Measurements from ENCODE around the gene UNC93B1. TPM values are rescaled to one million over a fixed set of nuclear protein-coding genes. Genes with fewer than 3 reads are reported as not detected.
A peak's percentile ranks its signal among the peaks of the same experiment; 100 is the strongest.
"Not testable (repeated sequence)": the region's sequence is repeated elsewhere in the genome, so short reads cannot be mapped to it uniquely, and the experiment has no call there.

The UNC93B1 gene
- polyA plus RNA-seq, 10 donors: 4.0 to 8.6 (median 5.4) TPM

DNA sequence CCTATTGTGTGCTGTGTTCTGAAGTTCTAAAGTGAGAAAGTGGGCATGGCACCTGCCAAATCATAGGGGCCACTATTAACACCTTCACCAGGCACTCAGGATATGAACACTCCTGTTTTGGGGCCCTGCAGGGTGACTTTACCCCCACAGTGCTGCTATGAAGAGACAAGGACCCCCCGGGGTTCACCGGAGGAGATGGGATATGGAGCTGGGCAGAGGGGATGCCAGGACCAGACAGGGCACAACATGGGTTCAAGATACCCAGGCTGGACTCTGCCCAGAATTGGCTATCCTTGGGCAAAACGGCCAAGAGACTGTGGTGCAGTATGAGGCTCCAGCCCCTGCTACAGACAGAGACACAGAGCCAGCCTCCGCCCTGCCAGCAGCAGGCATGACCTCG, 9.5 kb downstream of the UNC93B1 start:
- not testable (repeated sequence) for DNase-seq

DNA sequence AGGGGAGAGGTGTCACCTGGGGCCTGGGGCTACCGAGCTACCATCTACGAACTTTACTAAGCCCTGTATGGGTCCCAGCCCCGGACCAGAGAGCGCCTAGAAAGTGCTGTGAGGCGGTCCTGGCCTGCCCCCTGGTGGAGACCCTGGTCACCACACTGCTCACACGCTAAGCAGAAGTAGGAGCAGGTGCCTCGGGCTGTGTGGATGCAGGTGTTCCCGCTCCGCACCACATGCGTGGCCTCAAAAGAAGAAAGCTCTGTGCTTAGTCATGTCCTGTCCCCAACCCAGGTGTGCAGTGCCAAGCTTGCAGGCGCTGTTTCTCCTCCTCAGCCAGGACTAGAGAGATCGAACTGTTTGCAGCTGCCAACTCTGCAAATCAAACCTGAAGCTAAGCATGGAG, 10.1 kb downstream of the UNC93B1 start:
- not testable (repeated sequence) for DNase-seq

DNA sequence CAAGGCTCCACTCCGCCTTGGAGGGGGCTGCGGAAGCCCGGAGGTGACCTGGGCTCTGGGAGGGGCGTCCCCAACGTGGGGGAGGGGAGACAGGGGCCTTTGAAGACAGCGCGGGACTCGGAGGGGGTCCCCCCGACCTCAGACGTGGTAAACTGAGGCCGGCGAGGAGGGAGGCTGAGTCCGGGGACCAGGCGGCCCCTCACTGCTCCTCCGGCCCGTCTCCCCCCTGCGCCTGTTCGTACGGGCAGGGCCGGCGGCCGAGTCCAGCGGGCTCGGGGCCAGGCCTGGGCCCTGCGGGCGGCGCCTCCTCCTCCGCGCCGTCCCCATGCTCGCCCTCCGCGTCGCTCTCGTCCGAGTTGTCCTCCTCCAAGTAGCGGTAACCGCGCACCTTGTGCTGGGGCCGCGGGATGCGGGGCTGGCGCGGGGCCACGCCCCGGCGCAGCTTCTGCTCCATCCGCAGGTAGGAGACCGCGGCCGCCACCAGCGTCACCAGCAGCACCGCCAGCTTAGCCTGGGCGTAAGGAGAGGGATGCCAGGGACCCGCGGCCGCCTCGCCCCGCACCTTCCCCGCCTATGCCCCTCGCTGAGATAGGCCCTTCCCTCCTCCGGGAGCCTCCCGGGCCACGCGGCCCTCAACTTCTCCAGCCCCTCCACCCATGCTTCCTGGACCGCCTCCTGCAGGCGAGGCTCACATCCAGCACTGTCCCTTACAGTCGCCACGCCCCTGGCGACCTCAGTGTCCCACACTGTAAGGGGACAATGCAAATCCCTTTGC, 12.4 kb downstream of the UNC93B1 start:
- not testable (repeated sequence) for DNase-seq

DNA sequence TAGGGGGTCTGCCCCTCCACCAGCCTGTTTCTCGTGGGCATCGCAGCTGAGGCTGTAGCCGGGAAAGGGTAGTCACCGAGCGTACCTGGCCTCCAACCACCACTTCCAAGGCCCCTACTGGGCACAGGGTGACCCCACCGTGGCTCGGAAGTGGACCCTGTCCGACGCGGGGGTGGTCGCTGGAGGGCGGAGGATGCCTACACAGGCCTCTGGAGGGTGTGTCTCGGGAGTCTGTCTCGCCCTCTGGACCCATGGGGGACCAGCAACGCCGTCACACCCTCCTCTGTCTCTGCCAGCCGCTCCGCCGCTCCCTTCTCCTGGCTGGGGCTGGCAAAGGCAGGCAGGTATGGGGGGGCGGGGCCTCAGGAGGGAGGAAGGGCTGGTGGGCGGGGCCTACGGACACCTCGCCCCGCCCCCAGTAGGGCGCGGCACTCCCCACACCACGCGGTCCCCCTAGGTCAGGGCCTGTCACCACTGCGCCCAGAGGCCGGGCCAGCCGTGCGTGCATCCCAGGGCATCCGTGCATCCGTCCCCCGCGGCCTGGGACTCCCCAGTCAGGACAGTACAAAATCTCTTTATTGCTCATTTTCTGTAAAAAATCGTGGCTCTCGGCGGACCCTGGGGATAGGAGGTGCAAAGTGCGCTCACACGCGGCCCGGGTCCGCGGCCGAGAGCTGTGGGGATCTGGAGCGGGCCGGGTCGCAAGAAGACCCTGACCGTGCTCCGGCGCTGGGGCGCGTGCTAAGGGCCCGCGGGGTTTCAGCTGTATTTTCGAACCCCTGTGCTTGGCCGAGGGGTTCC, 13.2 kb downstream of the UNC93B1 start:
- DNase-seq: not testable (repeated sequence)

DNA sequence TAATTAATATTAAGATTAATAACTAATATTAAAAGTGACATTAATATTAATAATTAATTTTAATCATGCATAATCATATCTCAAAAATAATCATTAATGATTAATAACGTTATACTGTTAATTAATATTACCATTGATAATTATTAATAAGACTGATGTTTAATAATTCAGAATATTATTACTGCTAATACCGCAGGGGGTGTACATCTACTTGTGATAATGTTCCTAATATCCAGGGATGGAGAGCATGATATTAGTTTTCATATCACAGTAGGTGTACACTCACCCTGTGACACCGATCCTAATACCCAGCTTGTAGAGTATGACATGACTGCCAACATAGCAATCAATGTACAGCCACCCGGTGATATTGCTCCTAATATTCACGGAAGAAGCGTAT, 18.6 kb downstream of the UNC93B1 start:
- not testable (repeated sequence) for DNase-seq

DNA sequence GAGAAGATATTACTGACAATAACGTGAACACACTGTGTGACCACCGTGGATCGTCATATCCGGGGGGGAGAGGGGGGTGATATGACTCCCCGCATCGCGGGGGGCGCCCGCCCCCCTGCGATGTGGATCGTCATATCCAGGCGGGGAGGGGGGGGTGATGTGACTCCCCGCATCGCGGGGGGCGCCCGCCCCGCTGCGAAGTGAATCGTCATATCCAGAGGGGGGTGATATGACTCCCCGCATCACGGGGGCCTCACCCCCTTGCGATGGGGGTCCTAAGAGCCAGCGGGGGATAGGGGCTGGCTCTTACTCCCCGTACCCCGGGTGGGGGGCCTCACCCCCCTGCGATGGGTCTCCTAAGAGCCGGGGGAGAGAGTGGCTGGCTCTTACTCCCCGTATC, 19.9 kb downstream of the UNC93B1 start:
- DNase-seq: no peak

DNA sequence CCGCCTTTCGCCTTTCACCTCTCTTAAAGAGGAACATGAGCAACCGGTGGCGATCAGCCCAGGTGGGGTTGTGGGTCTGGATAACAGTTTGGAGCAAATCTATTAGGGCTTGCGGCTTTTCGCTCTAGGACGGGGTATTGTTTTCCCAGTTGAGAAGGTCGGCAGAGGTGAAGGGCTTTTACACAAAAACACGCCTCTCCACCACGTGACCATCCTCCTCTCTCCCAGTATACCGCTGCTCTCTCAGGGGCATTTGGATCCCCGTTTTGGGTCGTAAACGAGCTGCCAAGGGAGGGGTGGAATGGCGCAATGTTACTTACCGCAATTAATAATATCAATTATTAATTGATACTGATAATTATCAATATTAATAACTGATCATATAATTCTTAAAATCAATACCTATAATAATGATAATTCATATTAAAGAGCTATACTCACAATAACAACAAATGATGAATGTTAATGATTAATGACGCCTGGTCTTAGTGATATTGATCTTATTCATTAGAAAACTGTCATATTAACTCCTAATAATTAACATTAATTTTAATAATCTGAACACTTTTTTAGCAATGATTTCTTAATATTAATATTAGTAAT, 21.5 kb downstream of the UNC93B1 start:
- DNase-seq: not testable (repeated sequence)

DNA sequence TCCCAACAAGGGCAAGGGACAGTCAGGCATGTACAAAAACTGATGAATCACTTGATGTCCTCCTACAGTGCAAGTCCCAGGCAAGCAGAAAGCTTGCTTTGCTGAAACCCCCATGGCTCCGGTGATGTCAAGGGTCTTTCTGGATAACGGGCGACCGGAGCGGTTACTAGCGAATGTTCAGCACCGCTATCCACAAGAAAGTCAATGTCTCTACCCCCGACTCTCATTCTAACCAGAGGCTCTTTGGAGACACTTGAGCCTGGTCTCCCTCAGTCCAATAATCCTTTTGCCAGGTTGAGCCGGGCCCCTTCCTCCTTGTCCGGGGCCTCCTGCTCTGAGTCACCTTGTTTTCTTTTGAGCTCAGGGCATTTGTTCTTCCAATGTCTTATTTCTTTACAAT, 22.7 kb downstream of the UNC93B1 start:
- DNase-seq: not testable (repeated sequence)

DNA sequence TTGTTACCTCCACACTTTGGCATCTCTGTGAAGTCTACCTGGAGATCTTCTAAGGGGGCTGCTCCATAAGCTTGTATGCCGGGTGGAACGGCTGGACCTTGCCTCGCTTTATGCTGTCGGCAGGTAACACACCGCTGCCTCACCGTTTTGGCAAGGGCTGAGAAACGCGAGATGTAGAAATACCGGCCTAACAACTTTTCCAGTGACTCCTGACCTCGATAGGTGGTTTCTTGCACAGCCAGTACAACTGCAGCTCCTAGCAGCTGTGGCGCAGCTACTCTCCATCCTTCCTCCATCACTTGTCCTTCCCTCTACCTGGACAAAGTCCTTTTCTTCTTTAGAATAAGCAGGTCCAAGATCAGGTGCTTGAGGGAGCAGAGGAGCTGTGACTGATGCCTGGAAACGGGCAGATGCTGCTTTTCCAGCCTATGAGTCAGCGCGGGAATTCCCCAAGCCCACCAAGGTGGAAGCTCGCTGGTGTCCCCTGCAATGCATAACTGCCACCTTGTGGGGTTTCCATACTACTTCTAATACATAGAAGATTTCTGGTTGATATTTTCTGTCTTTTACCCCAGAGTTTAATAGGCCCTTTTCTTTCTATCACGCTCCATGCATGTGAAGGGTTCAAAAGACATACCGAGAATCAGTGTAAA, 25.0 kb downstream of the UNC93B1 start:
- not testable (repeated sequence) for DNase-seq

DNA sequence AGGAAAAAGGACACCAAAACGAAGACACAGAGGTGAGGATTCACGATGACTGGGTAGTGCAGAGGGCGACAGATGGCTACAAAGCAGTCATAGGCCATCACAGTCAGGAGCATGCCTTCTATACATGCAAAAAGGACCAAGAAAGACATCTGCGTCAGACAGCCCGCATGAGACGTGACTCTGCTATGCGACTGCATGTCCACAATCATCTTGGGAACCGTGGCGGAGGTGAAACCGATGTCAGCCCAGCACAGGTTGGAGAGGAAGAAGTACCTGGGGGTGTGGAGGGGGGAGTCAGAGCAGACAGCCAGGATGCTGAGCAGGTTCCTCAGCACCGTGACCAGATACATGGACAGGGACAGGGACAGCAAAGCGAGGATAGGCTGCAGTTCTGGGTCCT, 29.2 kb downstream of the UNC93B1 start:
- DNase-seq: not testable (repeated sequence)

DNA sequence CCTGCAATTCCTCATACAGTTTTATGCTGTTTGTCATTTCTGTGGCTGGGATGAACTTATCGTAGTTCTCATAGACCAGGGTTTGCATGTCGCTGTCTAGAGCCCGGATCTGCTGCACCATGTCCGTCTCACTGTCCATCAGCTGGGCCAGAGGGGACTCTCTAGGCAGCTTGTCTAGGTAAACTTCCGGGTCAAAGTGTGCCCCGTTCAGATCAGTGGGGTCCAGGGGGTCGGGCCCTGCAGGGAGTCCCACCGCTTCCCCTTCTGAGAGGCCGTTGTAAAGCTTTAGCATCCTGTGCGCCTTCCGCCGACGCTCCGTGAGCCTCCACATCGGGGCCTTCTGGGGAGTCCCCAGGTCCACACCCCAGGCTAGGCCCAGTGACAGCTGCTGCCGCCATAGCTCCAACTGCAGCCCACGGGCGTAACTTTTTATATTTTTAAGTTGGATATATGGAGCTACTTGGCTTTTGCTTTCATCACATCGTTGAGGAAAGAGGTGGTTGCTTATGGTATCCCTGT, 38.0 kb downstream of the UNC93B1 start:
- not testable (repeated sequence) for DNase-seq

DNA sequence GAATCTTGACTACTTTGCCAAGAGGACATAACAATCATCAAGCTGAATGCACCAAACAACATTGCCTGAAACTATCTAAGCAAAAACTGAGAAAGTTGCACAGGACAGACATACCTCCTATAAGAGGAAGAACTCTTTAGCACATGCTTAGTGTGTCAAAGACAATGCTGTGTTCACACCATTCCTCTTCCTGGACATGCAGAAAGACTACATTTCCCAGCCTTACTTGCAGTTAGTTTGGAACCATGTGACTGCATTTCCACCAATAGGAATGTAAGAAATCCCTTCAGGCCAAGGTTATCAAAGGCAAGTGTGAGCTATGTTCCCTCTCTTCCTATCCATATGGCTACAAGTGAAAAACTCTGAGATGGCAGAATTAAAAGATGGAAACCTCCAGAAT, 39.2 kb downstream of the UNC93B1 start:
- not testable (repeated sequence) for DNase-seq

DNA sequence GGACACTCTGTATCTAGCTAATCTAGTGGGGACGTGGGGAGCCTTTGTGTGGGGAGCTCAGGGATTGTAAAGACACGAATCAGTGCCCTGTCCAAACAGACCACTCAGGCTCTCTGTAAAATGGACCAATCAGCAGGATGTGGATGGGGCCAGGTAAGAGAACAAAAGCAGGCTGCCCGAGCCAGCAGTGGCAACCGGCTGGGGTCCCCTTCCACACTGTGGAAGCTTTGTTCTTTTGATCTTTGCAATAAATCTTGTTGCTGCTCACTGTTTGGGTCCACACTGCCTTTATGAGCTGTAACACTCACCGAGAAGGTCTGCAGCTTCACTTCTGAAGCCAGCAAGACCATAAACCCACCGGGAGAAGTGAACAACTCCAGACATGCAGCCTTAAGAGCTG, 40.0 kb downstream of the UNC93B1 start:
- DNase-seq: not testable (repeated sequence)

DNA sequence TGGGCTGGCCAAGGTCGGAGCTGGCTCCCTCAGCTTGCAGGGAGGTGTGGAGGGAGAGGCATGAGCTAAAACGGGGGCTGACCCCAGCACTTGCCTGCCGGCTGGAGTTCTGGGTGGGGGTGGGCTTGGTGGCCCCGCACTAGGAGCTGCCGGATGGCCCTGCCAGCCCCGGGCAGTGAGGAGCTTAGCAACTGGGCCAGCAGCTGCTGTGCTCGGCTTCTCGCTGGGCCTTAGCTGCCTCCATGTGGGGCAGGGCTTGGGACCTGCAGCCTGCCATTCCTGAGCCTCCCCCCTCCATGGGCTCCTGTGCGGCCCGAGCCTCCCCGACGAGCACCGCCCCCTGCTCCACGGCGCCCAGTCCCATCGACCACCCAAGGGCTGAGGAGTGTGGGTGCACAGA, 40.7 kb downstream of the UNC93B1 start:
- DNase-seq: not testable (repeated sequence)

DNA sequence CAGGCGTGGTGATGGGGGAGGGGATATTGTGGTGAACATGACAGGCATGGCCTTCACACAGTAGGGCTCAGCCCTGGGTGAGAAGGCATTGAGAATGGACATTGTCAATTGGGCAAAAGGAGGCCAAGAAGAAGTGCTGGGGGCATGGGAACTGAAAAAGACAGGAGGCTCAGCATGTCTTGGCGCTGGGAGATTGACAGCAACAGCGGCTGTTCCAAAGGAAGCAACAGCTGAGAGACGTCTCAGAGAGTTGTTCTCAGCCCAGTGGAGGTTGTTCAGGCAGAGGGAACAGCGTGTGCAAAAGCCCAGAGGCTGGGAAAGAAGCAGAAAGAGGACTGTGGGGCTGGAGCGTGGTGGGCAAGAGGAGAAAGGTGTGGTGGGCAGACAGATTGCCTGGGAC, 47.7 kb downstream of the UNC93B1 start:
- peak; percentile 24 to 41 (median 28) for DNase-seq

DNA sequence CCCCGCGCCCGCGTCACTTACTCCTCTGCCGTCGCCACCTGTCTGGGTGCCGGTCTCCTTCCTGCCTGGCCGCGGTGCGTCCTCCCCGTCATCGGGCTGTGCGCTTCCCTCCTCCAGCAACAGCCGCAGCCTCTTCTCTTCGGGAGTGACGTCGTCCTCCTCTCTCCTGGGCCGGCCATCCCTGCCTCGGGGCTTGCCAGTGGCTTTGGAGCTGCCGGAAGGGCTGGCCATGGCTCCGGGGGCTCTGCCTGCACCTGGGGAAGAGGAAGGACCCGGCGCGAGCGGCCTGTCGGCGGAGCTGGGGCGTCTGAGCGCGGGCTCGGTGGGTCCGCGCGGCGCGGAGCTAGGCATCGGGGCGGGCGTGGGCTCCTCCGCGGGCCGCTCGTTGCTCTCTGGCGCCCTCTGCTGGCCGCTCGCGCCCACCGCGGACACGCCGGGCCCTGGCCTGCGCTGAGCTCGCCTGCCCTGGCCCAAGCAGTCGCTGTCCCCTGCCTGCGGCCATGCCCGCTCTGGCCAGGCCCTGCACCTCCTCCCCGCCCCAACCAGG, 48.4 kb downstream of the UNC93B1 start:
- peak; percentile 54 to 90 (median 85) for DNase-seq

DNA sequence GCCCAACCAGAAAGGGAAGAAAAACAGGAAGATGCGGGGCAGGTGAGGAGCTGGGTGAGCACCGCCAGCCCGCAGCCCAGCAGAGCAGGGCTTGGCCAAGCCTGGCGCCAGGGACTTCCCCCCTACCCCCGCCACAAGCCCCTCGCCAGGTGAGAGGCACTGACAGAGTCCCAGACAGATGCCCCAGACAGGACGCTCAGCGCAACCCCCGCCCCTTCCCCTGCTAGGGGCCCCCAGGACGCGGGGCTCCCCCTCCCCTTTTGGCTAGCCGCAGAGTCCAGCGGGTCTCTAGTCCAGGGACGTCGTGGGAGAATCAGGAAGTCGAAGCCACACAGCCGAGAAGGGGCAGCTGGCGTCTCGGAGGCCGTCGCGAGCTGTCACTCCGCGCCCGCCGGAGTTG, 48.9 kb downstream of the UNC93B1 start:
- peak in 1 of 3 donors; percentile 6 for DNase-seq

DNA sequence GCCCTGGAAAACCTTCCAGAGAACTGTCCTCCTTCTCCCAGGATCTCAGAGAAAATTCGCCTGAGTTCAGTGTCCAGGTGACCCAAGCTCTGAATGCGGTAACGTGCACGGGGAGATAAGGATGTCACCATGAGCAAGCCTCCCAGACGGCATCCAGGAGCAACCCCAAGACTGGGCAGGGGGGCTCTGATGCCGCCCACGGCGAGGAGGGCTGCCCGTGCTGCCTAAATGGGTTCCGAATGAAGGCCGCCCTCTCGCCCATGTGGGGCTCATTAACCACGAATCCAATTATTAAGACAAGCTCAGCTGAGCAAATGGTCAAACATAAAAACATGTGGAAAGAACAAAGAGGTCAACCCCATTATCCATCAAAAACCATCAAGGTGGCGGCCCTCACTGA, 49.6 kb downstream of the UNC93B1 start:
- not testable (repeated sequence) for DNase-seq

DNA sequence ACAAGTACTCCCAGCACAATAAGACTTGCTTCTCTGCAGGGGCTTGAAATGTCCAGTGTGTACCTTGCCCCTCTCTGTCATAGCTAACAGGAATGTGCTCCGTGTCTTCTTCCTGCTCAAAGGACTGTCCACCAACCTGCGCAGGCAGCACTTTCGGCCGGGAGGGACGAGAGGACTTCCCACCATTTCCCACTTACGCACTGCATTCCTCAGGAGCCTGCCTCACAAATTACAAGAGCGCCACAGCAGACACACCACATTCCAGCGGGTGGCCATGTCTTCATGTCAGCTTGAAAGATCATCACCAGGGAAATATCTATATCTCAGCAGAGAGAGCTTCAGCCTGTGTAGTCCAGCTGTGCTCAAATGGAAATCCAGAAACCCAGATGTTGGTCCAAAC, 53.2 kb downstream of the UNC93B1 start:
- DNase-seq: not testable (repeated sequence)

DNA sequence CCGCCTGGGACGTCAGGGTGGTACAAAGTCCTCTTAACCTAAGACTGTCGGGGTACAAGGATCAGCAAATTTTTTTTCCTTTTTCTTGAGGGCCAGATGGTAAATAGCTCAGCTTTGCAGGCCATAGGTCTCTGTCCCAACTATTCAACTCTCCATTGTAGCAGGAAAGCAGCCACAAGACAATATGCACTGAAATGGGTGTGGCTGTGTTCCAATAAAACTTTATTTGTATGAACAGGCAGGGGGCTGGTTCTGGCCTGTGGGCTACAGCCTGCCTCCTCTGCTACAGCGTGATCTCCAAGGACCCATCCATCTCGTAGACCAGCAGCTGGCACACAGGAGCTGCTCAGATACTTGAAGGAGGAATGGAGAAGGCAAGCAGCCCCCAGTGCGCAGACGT, 56.1 kb downstream of the UNC93B1 start:
- DNase-seq: not testable (repeated sequence)

DNA sequence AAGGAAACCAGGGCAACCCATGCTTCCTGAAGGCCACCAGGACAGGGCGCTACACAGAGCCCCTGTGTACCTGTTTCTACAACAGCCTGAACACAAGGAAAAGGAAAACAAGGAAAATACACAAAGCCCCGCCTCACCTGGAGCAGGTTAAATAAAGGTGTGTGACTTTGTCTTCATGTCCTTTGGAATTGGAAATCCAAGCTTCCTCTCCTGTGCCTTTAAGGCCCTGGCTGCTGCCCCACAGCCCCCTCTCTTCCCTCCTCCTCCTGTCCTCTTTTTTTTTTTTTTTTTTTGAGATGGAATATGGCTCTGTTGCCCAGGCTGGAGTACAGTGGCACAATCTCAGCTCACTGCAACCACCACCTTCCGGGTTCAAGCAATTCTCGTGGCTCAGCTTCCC, 57.5 kb downstream of the UNC93B1 start:
- DNase-seq: not testable (repeated sequence)
